K562 (cell line): ENCODE measurements around the gene GATB. TPM values are rescaled to one million over a fixed set of nuclear protein-coding genes. Genes with fewer than 3 reads are reported as not detected.

Experiments
- ARID4B ChIP-seq: sonication (generic); formaldehyde crosslinking; IDR thresholded peaks from 2 replicates; pipeline ENCODE4 v1.8.0; 2022; ENCODE audit warnings: mild to moderate bottlenecking, missing genetic modification reagents
- E4F1 ChIP-seq: fragments of 250-450 bp; sonication (Bioruptor Pico); IDR thresholded peaks from 2 replicates; pipeline ENCODE4 v1.5.0; 2021; ENCODE audit warnings: mild to moderate bottlenecking, borderline replicate concordance
- ZNF277 ChIP-seq: fragments of 250-450 bp; sonication (Bioruptor Pico); IDR thresholded peaks from 2 replicates; pipeline ENCODE4 v1.8.0; 2022; ENCODE audit warnings: inconsistent platforms, mild to moderate bottlenecking, moderate library complexity, borderline replicate concordance
- polyA plus RNA-seq, 8 experiments: library from polyadenylated mRNA; depleted of rRNA in 4 of 8; stranded (reverse) in 5 of 8; unstranded in 3 of 8; fragments of >200 nt; fragmentation: Nextera tagmentation in 2 of 8; fragmentation: Illumina TruSeq in 1 of 8; extraction: Ambion mirVana in 2 of 8; extraction: Trizol in 1 of 8; gene quantifications; 2 replicates each; pipeline versions ENCODE4 v1.2.1 to v1.2.3, GENCODE V29; 2011 to 2014; ENCODE audit warnings: inconsistent platforms in 1 of 8, missing spikeins in 1 of 8
- total RNA-seq, 7 experiments: library from RNA; depleted of rRNA in 6 of 7; stranded (reverse); fragments of >200 nt in 6 of 7; fragmentation: Illumina TruSeq in 2 of 7; extraction: Trizol in 2 of 7; gene quantifications; 2 replicates each; pipeline versions ENCODE4 v1.2.1 to v1.2.3, GENCODE V29; 2011 to 2021; ENCODE audit warnings: low replicate concordance in 1 of 7

Gene GATB
- total and polyA plus RNA-seq, 9 of the 15 experiments (the other 6 are each of a cell fraction or from before 2014, with no cell fraction given): 15.3 to 31.8 (median 26.2) TPM

- TF ChIP-seq ZNF277 (CRISPR knock-in tag) (no peak), E4F1 (no peak), ARID4B (CRISPR knock-in tag) (no peak)
These were observed 51.2 kb downstream of the GATB start (continued) for GRCh38 chr4:151709587-151709986.
